Neural cell (in vitro differentiated cells): Measurements from ENCODE around the gene TMPRSS11A.

Source experiments
- CTCF ChIP-seq: fragments of 450-650 bp; IDR thresholded peaks from 2 replicates; pipeline ENCODE4 v1.5.1; 2014; ENCODE audit warnings: antibody characterized with exemption, mild to moderate bottlenecking, moderate library complexity; ENCODE audit not compliant: poor library complexity, severe bottlenecking
- EZH2 ChIP-seq: fragments of 200-600, 300-800 bp; shearing (Covaris generic), sonication (generic); IDR thresholded peaks from 2 replicates; pipeline ENCODE4 v1.6.1; 2014; ENCODE audit warnings: antibody characterized with exemption, low read length, borderline replicate concordance, mild to moderate bottlenecking; ENCODE audit not compliant: insufficient read depth, poor library complexity, severe bottlenecking
- MXI1 ChIP-seq: fragments of 450-650 bp; conservative IDR thresholded peaks from 2 replicates; pipeline ENCODE4 v1.6.1; 2014; ENCODE audit warnings: antibody characterized with exemption, mild to moderate bottlenecking; ENCODE audit not compliant: poor library complexity, severe bottlenecking
- POLR2AphosphoS5 ChIP-seq: IDR thresholded peaks from 2 replicates; pipeline ENCODE4 v1.6.1; 2012

GRCh38 chr4:67877086-67877485, 86.2 kb downstream of the TMPRSS11A start:
- TF ChIP-seq POLR2AphosphoS5 (no peak), CTCF (no peak), EZH2 (no peak), MXI1 (no peak)
